Natural killer cell (primary cell): Measurements from ENCODE around the gene ADCY9. TPM values are rescaled to one million over a fixed set of nuclear protein-coding genes. Genes with fewer than 3 reads are reported as not detected.
A peak's percentile ranks its signal among the peaks of the same experiment; 100 is the strongest.

Experiments
- ATAC-seq, 3 donors: fragments of 150-1000 bp in 2 of 3; fragments of 200-7000 bp in 1 of 3; cut with Tn5 transposase; 1 replicate in 1 of 3; 2 replicates in 2 of 3; pipeline ENCODE4 v1.10.0; 2021; ENCODE audit warnings: mild to moderate bottlenecking in 2 of 3, moderate library complexity in 2 of 3
- DNase-seq, 2 donors: peaks; one replicate each; pipeline versions ENCODE4 v3.0.0 to v3.0.0-alpha.2; 2013 to 2021; ENCODE audit warnings: mixed read lengths in 1 of 2
- H3K27ac ChIP-seq: one replicate; pipeline ENCODE4 v1.5.1; 2013; ENCODE audit warnings: mild to moderate bottlenecking, low read length
- H3K27me3 ChIP-seq: one replicate; pipeline ENCODE4 v1.6.1; 2013; ENCODE audit warnings: low read length; ENCODE audit not compliant: control insufficient read depth, insufficient read depth
- H3K36me3 ChIP-seq: one replicate; pipeline ENCODE4 v1.6.1; 2013; ENCODE audit warnings: low read length; ENCODE audit not compliant: control insufficient read depth, insufficient read depth
- H3K4me1 ChIP-seq: one replicate; pipeline ENCODE4 v1.6.1; 2013; ENCODE audit warnings: low read length; ENCODE audit not compliant: control insufficient read depth, insufficient read depth
- H3K4me3 ChIP-seq: one replicate; pipeline ENCODE4 v1.5.1; 2013; ENCODE audit warnings: low read length
- H3K9me3 ChIP-seq: one replicate; pipeline ENCODE4 v1.6.1; 2013; ENCODE audit warnings: low read length; ENCODE audit not compliant: control insufficient read depth, insufficient read depth
- H3K27ac Mint-ChIP-seq, 2 donors: one replicate each; pipeline ENCODE4 v1.8.0; 2022; ENCODE audit warnings: mild to moderate bottlenecking in 2 of 2, mixed read lengths in 2 of 2, moderate library complexity in 1 of 2
- H3K27me3 Mint-ChIP-seq, 2 donors: one replicate each; pipeline ENCODE4 v1.8.0; 2022; ENCODE audit warnings: low read depth in 2 of 2, mixed read lengths in 2 of 2
- H3K36me3 Mint-ChIP-seq: one replicate; pipeline ENCODE4 v1.8.0; 2022; ENCODE audit warnings: mixed read lengths
- H3K4me1 Mint-ChIP-seq, 2 donors: one replicate each; pipeline ENCODE4 v1.8.0; 2022; ENCODE audit warnings: mixed read lengths in 2 of 2
- H3K4me3 Mint-ChIP-seq: one replicate; pipeline ENCODE4 v1.8.0; 2022; ENCODE audit warnings: mild to moderate bottlenecking, moderate library complexity, mixed read lengths
- H3K9me3 Mint-ChIP-seq, 2 donors: one replicate each; pipeline ENCODE4 v1.8.0; 2022; ENCODE audit warnings: mixed read lengths in 2 of 2
- WGBS: methylation state at CpG from one replicate; pipeline ENCODE4 v1.1.7; 2013; ENCODE audit warnings: missing lambda C conversion rate; ENCODE audit not compliant: insufficient coverage; 5-methylcytosine and 5-hydroxymethylcytosine counted together
- intact Hi-C: fragments of 100-400 bp; cut with micrococcal nuclease; formaldehyde crosslinking; loops from one replicate; pipeline ENCODE4 v1.14.2; 2022
- total RNA-seq, 4 donors: library from RNA; stranded (reverse); fragments of 120-200 nt in 1 of 4; gene quantifications; one replicate each; pipeline versions ENCODE4 v1.2.3 to v1.2.4, GENCODE V29; 2013 to 2022
- TF ChIP-seq, protein P1 (sequence below): fragments of 200-600 bp; IDR thresholded peaks from one replicate; pipeline ENCODE4 v1.8.0; 2022; ENCODE audit warnings: antibody characterized with exemption

ADCY9 gene
- total RNA-seq, 3 donors from 2014 or later (not counting 1 experiment from before 2014, with no cell fraction given) = 28.0 to 52.4 (median 38.3) TPM

DNA sequence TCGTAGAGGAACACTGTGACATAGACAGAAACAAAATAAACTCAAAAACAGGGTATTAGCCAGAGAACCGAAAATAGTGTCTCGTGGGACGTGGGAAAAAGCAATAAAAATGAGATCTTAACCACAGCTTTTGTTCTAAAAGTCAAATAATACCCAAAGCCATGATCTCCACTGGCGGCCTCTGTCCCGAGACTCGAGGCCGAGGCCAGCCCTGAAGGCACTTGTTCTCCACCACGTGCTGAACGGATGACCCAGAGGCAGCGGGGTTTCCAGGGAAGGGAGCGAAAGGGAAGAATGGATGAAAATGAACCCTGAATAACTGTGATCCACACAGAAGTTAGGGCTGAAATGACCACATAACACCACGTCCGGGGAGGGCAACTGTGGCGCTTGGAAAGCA lies 150.9 kb downstream of the ADCY9 start:
- TF ChIP-seq, protein P1, sequence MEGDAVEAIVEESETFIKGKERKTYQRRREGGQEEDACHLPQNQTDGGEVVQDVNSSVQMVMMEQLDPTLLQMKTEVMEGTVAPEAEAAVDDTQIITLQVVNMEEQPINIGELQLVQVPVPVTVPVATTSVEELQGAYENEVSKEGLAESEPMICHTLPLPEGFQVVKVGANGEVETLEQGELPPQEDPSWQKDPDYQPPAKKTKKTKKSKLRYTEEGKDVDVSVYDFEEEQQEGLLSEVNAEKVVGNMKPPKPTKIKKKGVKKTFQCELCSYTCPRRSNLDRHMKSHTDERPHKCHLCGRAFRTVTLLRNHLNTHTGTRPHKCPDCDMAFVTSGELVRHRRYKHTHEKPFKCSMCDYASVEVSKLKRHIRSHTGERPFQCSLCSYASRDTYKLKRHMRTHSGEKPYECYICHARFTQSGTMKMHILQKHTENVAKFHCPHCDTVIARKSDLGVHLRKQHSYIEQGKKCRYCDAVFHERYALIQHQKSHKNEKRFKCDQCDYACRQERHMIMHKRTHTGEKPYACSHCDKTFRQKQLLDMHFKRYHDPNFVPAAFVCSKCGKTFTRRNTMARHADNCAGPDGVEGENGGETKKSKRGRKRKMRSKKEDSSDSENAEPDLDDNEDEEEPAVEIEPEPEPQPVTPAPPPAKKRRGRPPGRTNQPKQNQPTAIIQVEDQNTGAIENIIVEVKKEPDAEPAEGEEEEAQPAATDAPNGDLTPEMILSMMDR = no peak
- peaks cover 8% of the 10 kb centered on the region for H3K36me3 ChIP-seq
- H3K9me3 ChIP-seq = no peaks in the 10 kb centered on the region
- H3K4me3 Mint-ChIP-seq = no peak overlapping the region
- WGBS = 95% methylated on average over 15 of the region's 15 CpGs
- no peak for DNase-seq
- intact Hi-C loops = no loop called here
- H3K4me1 ChIP-seq = peaks cover 20% of the 10 kb centered on the region
- no peak for ATAC-seq
- H3K27me3 ChIP-seq = no peaks in the 10 kb centered on the region
- peaks cover 7% of the 10 kb centered on the region for H3K36me3 Mint-ChIP-seq
- H3K4me3 ChIP-seq = no peak overlapping the region
- H3K9me3 Mint-ChIP-seq = no peaks in the 10 kb centered on the region
- H3K27ac Mint-ChIP-seq = peak overlapping the region; percentile 71 to 98
- peaks cover 0 to 3% of the 10 kb centered on the region in 2 donors for H3K27me3 Mint-ChIP-seq
- H3K4me1 Mint-ChIP-seq = peaks cover 15 to 24% of the 10 kb centered on the region in 2 donors
- H3K27ac ChIP-seq = no peak overlapping the region

DNA sequence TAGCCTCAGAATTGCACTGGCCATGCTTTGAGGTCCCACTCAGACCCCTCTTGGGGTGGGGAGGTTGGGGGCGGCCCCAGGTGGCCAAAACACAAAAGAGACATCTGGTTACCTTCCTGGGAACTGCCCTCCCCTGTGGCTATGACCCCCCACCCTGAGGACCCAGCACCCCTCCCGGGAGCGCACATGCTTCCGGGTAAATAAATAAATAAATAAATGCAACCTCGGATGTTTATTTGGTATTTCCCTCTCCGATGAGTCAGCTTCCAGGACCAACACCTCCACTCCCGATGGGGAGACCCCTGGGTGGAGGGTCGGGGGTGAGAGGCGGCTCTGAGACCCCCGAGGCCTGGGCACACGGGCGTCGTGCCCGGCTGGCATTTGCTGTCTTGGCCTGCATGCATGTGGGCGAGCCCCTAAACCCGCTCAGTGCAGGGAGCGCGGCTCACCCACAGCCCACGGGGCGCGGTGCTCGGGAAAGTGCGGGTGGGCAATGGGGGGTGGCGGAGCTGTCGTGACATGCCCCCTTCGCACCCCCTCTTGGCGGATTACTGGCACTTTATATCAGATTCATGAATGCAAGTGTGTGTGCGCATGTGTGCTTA lies 151.5 kb downstream of the ADCY9 start:
- peak overlapping the region; percentile 96 to 98 for H3K27ac Mint-ChIP-seq
- H3K36me3 ChIP-seq = peaks cover 8% of the 10 kb centered on the region
- WGBS = 93% methylated on average over 28 of the region's 28 CpGs
- no peaks in the 10 kb centered on the region for H3K9me3 ChIP-seq
- peaks cover 15 to 24% of the 10 kb centered on the region in 2 donors for H3K4me1 Mint-ChIP-seq
- no peak overlapping the region for H3K27ac ChIP-seq
- peaks cover 20% of the 10 kb centered on the region for H3K4me1 ChIP-seq
- TF ChIP-seq, protein P1 = no peak
- ATAC-seq = no peak
- H3K36me3 Mint-ChIP-seq = peaks cover 7% of the 10 kb centered on the region
- peaks cover 0 to 3% of the 10 kb centered on the region in 2 donors for H3K27me3 Mint-ChIP-seq
- no peaks in the 10 kb centered on the region for H3K27me3 ChIP-seq
- intact Hi-C loops = no loop called here
- no peak for DNase-seq
- H3K9me3 Mint-ChIP-seq = no peaks in the 10 kb centered on the region
- H3K4me3 Mint-ChIP-seq = no peak overlapping the region
- H3K4me3 ChIP-seq = no peak overlapping the region

DNA sequence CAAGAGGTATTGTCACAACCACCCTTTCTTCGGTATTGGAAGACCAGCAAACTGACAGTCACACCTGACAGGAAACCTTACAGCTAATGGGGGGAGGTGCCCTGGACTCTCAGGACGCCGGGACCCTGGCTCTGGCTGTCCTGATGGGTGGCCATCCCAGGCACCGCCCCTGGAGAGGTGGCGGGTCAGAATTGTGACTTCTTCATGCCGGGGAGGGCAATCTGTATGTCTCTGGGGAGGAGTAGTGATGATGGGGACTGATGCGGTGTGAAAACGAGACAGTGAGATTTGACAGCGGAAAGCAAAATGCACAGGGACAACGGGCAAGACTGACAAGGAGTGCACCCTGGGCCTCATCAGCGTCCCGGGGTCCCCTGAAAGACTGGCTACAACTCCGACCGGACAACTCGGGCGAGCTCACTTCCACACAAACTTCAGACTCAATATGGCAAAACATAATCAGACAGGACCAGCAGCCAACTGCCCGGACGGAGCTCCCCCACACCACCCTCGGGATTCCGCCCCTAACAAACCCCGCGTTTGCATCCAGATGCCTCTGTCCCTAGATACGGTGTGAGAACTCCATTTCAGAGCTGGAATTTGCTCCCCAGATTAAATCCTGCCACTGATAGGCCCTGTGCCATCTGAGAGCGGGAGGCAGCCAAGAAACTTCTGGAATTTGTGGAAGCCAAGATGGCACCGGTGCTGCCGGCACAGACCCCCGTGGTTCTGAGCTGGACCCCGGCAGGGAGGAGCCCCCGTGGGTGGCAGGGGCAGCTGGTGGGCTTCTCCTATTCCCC lies 152.2 kb downstream of the ADCY9 start:
- Mint-ChIP-seq H3K27ac (peak overlapping the region; percentile 96 to 98), H3K4me1 (peaks cover 15 to 24% of the 10 kb centered on the region in 2 donors), H3K4me3 (no peak overlapping the region), H3K36me3 (peaks cover 7% of the 10 kb centered on the region), H3K9me3 (no peaks in the 10 kb centered on the region), H3K27me3 (peaks cover 0 to 3% of the 10 kb centered on the region in 2 donors)
- Histone ChIP-seq H3K27ac (no peak overlapping the region), H3K9me3 (no peaks in the 10 kb centered on the region), H3K4me3 (no peak overlapping the region), H3K4me1 (peaks cover 20% of the 10 kb centered on the region), H3K36me3 (peaks cover 8% of the 10 kb centered on the region), H3K27me3 (no peaks in the 10 kb centered on the region)
- peak in 1 of 2 donors; percentile 9 for DNase-seq
- intact Hi-C loops = no loop called here
- ATAC-seq = no peak
- TF ChIP-seq, protein P1 = no peak
- WGBS = 84% methylated on average over 29 of the region's 29 CpGs
